Hepatic stellate cell (primary cell): ENCODE measurements around the gene PKIG.
"Not testable (repeated sequence)": the region's sequence is repeated elsewhere in the genome, so short reads cannot be mapped to it uniquely, and the experiment has no call there.

Source experiments
- DNase-seq: peaks from one replicate; pipeline ENCODE4 v3.0.0; 2011; ENCODE audit warnings: low spot score

The PKIG gene

GRCh38 chr20:44582311-44583025 lies at the start of gene PKIG:
TSS of gene PKIG (plus strand) at chr20:44582579. CDS start at chr20:44614557, 31,978 bp downstream.
- DNase-seq = no peak

GRCh38 chr20:44532981-44533331 lies 49.4 kb upstream of the PKIG start:
- peak; percentile 32 for DNase-seq

DNA sequence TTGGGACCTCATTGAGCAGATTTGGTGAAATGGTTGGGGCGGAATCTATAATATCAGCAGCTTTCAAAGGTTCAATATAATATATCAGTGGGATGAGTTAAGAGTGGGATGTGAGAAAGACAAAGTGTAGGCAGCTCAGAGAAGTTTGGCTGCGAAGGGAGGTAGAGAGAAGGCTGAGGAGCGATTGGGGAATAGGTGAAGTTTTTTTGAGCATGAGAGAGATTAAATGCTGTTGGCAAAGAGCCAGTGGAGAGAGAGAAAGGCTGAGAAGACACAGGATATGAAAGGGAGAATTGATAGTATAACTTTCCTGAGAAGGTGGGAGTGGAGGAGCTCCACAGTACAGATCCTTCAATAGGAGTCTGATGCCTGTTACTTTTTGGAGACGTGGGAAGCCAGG lies 48.5 kb upstream of the PKIG start:
- no peak for DNase-seq

DNA sequence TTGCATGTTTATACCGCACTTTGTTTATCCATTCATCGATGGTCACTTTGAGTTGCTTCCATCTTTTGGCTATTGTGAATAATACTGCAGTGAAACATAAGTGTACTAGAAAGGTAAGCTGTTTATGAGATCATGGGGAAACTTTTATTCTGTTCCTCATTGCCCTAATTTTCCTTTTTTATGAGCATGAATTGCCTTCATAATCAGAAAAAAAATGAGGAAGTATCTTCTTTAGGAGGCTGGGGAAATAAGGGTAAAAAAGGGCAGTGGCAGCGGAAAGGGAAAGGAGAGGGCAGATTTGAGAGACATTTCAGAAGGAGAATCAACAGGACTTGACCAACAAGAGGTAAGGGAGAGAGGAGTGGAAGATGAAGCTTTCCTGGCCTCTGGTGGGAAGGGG lies 46.2 kb upstream of the PKIG start:
- DNase-seq = no peak

- no peak for DNase-seq
These were observed 44.4 kb upstream of the PKIG start for GRCh38 chr20:44537993-44538392.

DNA sequence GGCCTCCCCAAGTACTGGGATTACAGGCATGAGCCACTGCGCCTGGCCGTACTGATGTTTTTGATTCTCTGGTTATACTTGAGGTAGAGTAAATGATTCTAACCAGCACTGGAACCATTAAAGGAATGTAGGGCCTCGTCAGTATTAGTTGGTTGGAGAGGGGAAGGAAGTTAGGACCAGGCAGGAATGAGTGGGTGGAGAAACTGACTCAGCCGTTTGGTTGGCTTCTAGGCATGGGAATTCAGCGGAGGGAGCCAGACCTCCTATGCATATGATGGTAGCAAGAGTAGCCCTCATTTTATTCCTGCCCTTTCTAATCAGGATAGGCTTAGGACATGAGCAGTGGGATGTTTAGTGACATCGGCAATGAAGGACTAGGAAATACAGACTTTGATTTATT lies 41.5 kb upstream of the PKIG start:
- peak; percentile 64 for DNase-seq

GRCh38 chr20:44541992-44542391 lies 40.4 kb upstream of the PKIG start:
- no peak for DNase-seq

GRCh38 chr20:44542890-44543289 lies 39.5 kb upstream of the PKIG start:
- DNase-seq = no peak

GRCh38 chr20:44543358-44543757 lies 39.0 kb upstream of the PKIG start:
- DNase-seq = no peak

DNA sequence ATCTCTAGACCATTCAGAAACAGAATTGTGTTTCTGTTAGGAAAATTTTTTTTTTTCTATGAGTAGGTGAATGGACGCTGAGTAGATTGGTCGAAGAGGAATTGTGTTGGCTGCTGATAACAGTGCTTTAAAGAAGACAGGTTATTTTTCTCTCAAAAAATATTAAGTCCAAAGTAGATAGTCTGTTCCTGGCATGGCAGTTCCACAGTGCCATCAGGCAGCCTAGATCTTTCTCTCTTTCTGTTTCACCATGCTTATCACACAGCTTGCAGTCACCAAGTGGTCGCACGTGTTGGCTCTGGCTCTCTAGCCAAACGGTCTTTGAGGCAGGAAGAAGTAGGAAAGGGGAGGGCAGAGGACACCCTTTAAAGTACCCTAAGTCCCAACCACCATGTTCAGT lies 38.1 kb upstream of the PKIG start:
- DNase-seq = no peak

DNA sequence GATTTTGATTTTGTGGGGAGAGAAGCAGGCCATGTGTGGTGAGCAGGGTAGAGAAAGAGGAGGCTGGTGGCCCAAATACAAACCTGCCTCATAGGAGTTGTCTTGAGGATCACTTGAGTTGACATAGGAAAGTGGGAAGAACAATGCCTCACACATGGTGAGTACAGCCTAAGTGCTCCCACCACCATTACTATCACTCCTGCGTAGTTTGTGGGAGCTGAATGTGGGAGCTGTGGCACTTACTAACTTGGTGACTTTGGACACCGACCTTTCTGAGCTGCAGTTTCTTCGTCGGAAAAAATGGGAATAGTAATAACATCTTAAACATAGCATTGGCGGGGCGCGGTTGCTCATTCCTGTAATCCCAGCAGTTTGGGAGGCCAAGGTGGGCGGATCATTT lies 35.0 kb upstream of the PKIG start:
- DNase-seq = no peak

GRCh38 chr20:44549123-44549522 lies 33.3 kb upstream of the PKIG start:
- DNase-seq = no peak

GRCh38 chr20:44552050-44552449 lies 30.3 kb upstream of the PKIG start:
- DNase-seq = no peak

- no peak for DNase-seq
These were observed 29.8 kb upstream of the PKIG start for GRCh38 chr20:44552568-44552949.

DNA sequence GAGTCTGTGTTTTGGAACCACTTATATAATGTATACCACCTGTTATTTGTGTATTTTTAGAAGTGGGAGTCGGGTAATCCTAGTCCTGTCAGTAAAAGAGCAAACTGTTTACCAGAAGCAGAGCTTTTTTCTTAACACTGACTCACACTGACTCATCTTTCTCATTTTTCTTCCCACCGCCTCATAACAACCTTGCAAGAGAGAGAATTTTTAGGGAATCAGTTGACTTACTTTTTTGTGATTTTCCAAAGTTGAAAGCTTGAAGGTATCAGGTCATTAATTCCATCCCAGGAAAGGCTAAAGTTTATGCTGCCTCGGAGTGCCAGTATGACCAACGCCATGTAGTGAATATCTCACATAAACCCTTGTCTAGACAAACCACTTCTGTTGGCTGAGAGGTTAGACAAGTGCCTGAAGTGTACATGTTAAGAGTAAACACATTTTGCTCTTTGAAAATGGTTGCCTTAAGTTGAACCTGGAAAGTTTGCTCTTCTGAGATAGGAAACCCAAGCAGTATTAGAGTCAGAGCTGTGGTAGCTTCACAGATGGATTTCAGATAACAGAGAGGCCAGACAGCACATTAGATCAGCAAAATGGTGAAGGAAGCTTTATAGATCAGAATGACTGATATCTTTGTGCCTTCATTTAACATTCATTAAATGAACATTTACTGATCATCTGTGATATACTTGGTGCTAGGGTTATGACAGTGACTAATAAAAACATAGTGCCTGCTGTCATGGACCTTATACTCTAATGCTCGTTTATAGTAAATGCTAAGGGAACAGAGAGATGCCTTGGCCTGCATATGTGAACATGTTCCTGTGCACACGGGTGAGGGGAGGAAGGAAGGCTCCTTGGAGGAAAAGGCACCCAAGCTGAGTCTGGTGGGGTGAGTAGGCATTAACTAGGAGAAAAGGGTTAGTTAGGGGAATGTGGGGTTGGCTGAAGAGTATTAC lies 29.1 kb upstream of the PKIG start:
- DNase-seq = peak; percentile 48

DNA sequence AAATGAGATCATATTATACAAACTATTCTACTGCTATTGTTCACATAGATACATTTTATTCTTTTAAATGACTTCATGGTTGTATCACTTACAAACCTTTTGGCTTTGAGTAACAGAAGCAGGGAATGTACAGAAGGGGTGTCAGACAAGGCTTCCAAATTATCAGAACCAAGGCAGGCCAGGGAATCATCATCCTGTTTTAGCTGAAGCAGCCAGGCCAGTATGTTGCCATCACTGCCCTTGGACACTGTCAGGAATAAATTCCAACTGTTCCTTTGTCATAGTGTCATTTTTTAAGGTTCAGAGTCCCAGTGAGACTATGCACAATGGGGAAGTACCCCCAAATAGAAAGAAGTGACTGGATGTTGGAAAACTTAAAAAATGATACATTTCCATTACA lies 23.1 kb upstream of the PKIG start:
- no peak for DNase-seq

DNA sequence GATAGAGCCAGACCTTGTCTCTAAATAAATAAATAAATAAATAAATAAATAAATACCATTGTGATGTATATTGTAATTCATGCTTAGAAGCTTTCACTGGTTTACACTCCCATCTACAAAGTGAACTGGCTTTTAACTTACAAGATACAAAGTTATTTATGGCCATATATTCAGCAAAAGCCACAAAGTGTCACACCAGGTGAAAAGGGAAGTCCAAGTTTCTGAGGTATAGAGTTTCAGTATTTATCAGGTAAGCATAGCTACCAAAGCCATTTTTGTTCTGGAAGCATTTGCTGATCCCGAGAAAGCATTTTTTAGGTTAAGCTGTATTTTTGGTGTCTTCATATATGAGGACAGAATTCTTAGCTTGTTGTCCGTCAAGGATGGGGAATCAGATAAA lies 22.1 kb upstream of the PKIG start:
- DNase-seq = no peak

- DNase-seq = not testable (repeated sequence)
These were observed 21.6 kb upstream of the PKIG start for GRCh38 chr20:44560818-44561217.

DNA sequence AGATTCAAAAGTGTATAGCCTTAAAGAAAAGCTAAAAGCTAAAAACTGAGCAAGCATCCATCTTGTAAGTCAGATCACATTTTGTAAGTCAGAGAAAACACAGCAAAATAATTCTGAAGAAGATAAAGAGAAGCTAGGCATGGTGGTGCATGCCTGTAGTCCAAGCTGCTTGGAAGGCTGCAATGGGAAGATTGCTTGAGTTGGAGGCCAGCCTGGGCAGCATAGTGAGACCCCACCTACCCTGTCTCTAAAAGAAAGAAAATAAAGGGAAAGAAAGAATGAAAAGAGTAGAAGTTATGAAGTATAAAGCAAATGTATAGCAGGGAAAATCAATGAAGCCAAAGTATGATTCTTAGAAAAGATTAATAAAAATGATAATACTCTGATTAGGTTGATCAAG lies 20.5 kb upstream of the PKIG start:
- no peak for DNase-seq

- no peak for DNase-seq
These were observed 16.4 kb upstream of the PKIG start for GRCh38 chr20:44566018-44566417.

DNA sequence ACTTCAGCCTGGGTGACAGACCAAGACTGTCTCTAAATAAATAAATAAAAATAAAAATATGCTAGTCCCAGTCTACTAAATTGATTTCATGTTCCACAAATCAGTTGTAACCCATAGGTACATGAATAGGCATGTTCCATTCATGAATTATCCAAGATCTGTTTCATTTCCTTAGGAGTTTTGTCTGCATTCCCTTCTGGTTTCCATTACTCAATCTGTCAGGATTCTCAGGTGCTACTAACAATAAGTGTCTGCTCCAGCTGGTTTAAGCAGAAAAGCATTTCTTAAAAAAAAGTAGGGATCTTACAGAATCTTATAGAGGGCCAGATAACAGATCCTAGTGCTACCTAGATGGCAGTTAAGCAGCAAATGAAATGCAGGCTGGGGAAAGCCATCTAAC lies 15.6 kb upstream of the PKIG start:
- DNase-seq = no peak

GRCh38 chr20:44570367-44570766 lies 12.0 kb upstream of the PKIG start:
- DNase-seq = no peak

DNA sequence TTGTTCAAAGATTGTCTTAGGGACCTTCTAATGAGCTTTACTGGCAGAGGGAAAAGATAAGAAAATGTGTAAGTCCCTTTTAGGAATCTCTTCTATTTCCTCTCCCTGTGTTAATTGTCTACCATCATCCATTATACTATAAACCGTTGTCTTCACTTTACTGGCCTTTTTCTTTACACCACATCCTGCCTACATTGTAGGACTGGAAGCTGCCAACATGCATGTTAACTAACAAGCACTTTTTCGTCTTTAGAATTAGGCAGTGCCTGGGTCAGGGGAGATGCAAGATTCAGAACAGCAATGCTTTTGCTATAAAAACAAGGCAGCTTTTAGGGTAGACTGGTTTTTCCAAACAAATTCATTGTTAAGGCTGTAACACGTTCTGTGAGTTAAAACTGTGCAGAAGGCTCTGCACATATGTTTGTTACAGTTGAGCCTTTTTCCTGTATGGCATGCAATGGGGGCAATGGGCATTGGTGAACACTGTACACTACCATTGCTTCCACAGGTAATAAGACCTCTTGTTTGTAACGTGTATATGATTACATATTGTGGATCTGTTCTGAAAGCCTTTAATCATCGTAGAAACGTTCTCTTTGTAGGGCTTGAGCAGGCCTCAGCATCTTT lies 10.9 kb upstream of the PKIG start:
- no peak for DNase-seq
